GM12873 (cell line): ENCODE results near the gene DERL2.

Experiments
- CTCF ChIP-seq: IDR thresholded peaks from 2 replicates; pipeline ENCODE4 v1.5.1; 2012; ENCODE audit warnings: low read depth, mild to moderate bottlenecking, moderate library complexity, low read length, control low read depth; ENCODE audit not compliant: insufficient read depth; ENCODE audit errors: missing control alignments

The DERL2 gene

GRCh38 chr17:5527601-5528250 is 41.7 kb upstream of the DERL2 start:
- TF ChIP-seq CTCF: no peak

- TF ChIP-seq CTCF: no peak
Observed at GRCh38 chr17:5526821-5527598, 41.0 kb upstream of the DERL2 start.

GRCh38 chr17:5523249-5523648 is 37.3 kb upstream of the DERL2 start:
- no peak for TF ChIP-seq CTCF

GRCh38 chr17:5522476-5522875 is 36.5 kb upstream of the DERL2 start:
- TF ChIP-seq CTCF: no peak

DNA sequence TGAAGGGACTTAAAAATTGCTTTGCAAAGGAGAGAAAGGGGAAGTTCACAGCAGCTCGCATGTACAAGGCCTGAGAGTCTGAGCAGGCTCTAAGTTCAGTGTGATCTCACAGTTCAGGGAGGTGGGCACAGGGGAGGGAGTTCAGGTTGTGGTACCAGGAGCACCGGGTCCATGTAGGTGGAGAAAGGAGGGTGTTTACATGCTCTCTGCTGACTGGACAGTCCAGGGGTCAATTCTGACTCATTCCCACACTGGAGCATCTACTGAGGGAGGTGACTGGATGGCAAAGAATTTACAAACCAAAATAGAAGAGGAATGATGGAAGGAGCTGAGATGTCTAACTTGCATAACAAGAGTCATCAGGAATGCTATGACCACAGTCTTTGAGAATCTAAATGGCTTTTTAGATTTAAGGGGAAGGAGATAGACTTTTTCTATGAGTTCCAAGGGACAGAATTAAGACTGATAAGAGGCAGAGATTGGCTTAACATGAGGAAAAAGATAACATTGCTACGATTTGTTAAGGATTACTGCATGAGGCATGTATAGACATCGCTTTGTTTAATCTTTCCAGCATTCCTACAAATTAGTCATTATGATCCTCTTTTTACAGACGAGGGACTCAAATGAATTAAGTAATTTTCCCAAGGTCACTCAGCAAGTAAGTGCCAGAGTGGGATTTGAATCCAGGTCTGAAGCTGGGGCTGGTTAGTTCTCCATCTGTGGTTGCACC is 30.2 kb upstream of the DERL2 start:
- no peak for TF ChIP-seq CTCF

- TF ChIP-seq CTCF: no peak
Observed at GRCh38 chr17:5514976-5515375, 29.0 kb upstream of the DERL2 start.

- no peak for TF ChIP-seq CTCF
Observed at GRCh38 chr17:5513628-5514027, 27.6 kb upstream of the DERL2 start.
